ENCODE measurements around the gene HELZ.

Gene HELZ

GRCh38 chr17:67247416-67247900, 2.5 kb upstream of the HELZ start:
- DNase-seq (ENCODE audit: low spot score) = no peak
- peak overlapping the region; percentile 100 for H3K27ac ChIP-seq
- ChIA-PET POLR2A (ENCODE audit: low non-redundant PET) (no interaction called here), CTCF (interaction anchor here (0.7 kb wide), 1 partner anchor 437 kb away, joined by 4 read pairs; no protein-coding TSS in a partner anchor)
- no peak for TF ChIP-seq CTCF (conservative IDR thresholded peaks at IDR 0.05; ENCODE audit: low read depth)

DNA sequence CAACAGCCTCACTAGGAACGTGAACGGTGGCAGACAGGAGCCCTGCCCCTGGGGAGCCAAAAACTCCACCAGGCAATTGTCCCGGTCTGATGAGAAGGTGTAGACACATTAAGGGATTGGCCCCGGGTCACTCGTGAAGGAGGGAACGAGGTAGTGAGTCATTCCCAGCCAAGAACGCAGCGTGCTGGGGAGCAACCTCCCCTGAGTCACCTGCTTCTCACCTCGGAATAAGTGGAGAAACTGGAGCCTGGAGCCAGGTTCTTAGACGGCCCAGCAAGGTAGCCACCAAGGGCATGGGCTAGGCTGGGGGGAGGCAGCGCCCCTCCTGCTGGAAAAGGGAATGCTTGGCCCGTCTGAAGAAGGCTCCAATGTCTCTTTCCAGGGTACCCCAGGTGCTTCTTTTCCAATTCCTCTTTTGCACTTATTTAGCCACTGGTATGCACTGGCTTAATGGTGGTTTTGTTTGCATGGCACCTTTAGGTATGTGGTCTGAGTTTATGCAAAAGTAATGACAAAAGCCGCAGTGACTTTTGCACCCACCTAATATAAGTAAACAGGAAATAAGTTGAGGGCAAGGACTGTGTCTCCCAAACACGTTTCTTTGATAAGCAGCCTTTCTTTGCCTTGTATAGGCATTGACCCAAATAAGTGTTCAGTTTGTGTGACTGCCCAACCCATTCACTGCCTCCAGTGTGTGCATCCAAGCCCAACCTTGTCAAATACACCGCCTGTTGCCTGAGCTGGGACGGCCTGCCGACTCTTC, 1.8 kb upstream of the HELZ start:
- peak overlapping the region; percentile 100 for H3K27ac ChIP-seq
- TF ChIP-seq CTCF (conservative IDR thresholded peaks at IDR 0.05; ENCODE audit: low read depth) = no peak
- POLR2A ChIA-PET (ENCODE audit: low non-redundant PET) = no interaction called here

GRCh38 chr17:67246403-67246652, 1.3 kb upstream of the HELZ start:
- no peak for DNase-seq (ENCODE audit: low spot score)
- peak overlapping the region; percentile 100 for H3K27ac ChIP-seq
- POLR2A ChIA-PET (ENCODE audit: low non-redundant PET) = no interaction called here
- CTCF ChIA-PET = interaction anchor here (0.6 kb wide), 1 partner anchor 38 kb away, joined by 6 read pairs; no protein-coding TSS in a partner anchor
- no peak for TF ChIP-seq CTCF (conservative IDR thresholded peaks at IDR 0.05; ENCODE audit: low read depth)

More for the DNA sequence above, 1.8 kb upstream of the HELZ start:
- peak; percentile 90 for DNase-seq (ENCODE audit: low spot score)
- CTCF ChIA-PET = no interaction called here

- TF ChIP-seq CTCF (conservative IDR thresholded peaks at IDR 0.05; ENCODE audit: low read depth) = no peak
- H3K27ac ChIP-seq = peak overlapping the region; percentile 100
- ChIA-PET POLR2A (ENCODE audit: low non-redundant PET) (no interaction called here), CTCF (interaction anchor here (0.6 kb wide), 2 partner anchors 38 to 50 kb away, joined by 3 to 6 read pairs; no protein-coding TSS in a partner anchor)
- peak; percentile 18 for DNase-seq (ENCODE audit: low spot score)
These were observed 852 bp upstream of the HELZ start for GRCh38 chr17:67245694-67246402.

- no peak for TF ChIP-seq CTCF (conservative IDR thresholded peaks at IDR 0.05; ENCODE audit: low read depth)
- CTCF ChIA-PET = no interaction called here
- no peak for DNase-seq (ENCODE audit: low spot score)
- H3K27ac ChIP-seq = peak overlapping the region; percentile 100
- POLR2A ChIA-PET (ENCODE audit: low non-redundant PET) = no interaction called here
These were observed 444 bp downstream of the HELZ start for GRCh38 chr17:67244431-67245072.

GRCh38 chr17:67243284-67243683, 1.7 kb downstream of the HELZ start:
- H3K27ac ChIP-seq = no peak overlapping the region
- DNase-seq (ENCODE audit: low spot score) = no peak
- ChIA-PET CTCF (interaction anchor here (0.7 kb wide), 1 partner anchor 42 kb away, joined by 3 read pairs; no protein-coding TSS in a partner anchor), POLR2A (ENCODE audit: low non-redundant PET) (no interaction called here)
- TF ChIP-seq CTCF (conservative IDR thresholded peaks at IDR 0.05; ENCODE audit: low read depth) = no peak
